ENCODE measurements around the gene INTS3. TPM values are rescaled to one million over a fixed set of nuclear protein-coding genes. Genes with fewer than 3 reads are reported as not detected.

Gene INTS3
- total RNA-seq, 2 experiments from 2014 or later, result 45.5 to 47.7 TPM

GRCh38 chr1:153804112-153804511 is 76.3 kb downstream of the INTS3 start:
- Mint-ChIP-seq H3K4me3 (no peak overlapping the region), H3K36me3 (peaks cover 12% of the 10 kb centered on the region), H3K4me1 (ENCODE audit: low read depth) (peaks cover 30% of the 10 kb centered on the region), H3K27me3 (no peaks in the 10 kb centered on the region), H3K27ac (no peak overlapping the region), H3K9me3 (no peaks in the 10 kb centered on the region)
- no peak for DNase-seq
- intact Hi-C loops (cut with micrococcal nuclease), result loop anchor here (2.0 to 10.0 kb wide), 4 partner anchors 13 to 471 kb away; partner anchors contain the start of genes HAX1 and RAB13
- CTCF ChIA-PET, result interaction anchor here (1.0 to 1.8 kb wide), 4 partner anchors 10 to 181 kb away, joined by 3 to 7 read pairs (median 4); partner anchors contain the start of genes DENND4B and JTB
- POLR2A ChIA-PET, result interaction anchor here (1.1 kb wide), 1 partner anchor 142 kb away, joined by 3 read pairs; no protein-coding TSS in a partner anchor

- Mint-ChIP-seq H3K9me3 (no peaks in the 10 kb centered on the region), H3K27ac (peak overlapping the region; percentile 81), H3K4me1 (ENCODE audit: low read depth) (peaks cover 30% of the 10 kb centered on the region), H3K36me3 (peaks cover 22% of the 10 kb centered on the region), H3K27me3 (no peaks in the 10 kb centered on the region), H3K4me3 (peak overlapping the region; percentile 5)
- ChIA-PET CTCF (interaction anchor here (0.8 to 1.8 kb wide), 6 partner anchors 9 to 180 kb away, joined by 3 to 7 read pairs (median 3); partner anchors contain the start of genes DENND4B and JTB), POLR2A (interaction anchor here (1.1 kb wide), 4 partner anchors 45 to 186 kb away, joined by 3 to 7 read pairs (median 3); partner anchors contain the start of genes JTB and RPS27)
- intact Hi-C loops (cut with micrococcal nuclease), result loop anchor here (1.0 to 10.0 kb wide), 8 partner anchors 14 to 470 kb away; partner anchors contain the start of genes HAX1, NUP210L and RAB13
- peak; percentile 87 for DNase-seq
These were observed 77.3 kb downstream of the INTS3 start for GRCh38 chr1:153805042-153805745.

DNA sequence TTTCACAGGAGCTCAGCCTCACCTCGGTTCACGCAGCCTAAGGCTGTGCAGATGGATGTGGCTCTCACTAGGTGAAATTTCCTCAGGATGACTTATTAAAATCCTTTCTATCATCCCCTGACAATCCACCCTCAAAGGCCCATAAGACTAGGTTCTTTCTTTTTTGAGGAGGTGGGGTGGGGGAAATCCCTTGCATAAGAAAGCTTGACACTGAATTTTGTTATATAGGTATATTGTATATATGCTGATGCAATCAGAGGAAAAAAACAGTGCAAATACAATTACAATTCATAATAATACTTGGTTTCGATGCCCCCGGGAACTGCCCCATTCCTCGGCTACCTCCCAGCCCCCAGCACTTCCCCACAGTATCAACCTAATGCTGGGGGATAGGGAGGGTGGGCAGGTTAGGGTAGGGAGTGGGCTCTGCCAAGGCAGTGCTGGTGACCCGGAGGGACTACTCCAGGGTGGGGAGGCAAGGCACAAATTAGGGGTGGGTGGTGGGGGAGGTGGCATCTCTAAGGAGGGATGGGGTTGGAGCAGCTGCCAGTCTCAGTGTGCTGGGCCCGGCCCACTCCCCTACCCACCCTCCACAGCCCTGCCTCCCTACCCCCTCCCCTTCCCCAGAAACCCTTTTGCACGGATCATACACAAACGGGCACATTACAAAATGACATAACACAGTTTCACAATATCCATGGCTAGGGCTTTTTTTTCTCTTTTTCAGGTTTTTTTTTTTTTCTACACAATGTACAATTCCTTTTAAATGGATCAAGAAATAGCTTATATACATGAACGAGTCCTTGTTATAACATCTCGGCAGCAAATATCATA is 78.3 kb downstream of the INTS3 start:
- ChIA-PET CTCF (interaction anchor here (0.8 to 2.3 kb wide), 4 partner anchors 8 to 140 kb away, joined by 3 to 7 read pairs (median 5); partner anchors contain the start of gene DENND4B), POLR2A (interaction anchor here (0.8 to 1.4 kb wide), 5 partner anchors 44 to 185 kb away, joined by 3 to 5 read pairs (median 3); partner anchors contain the start of genes CREB3L4 and RPS27)
- peaks cover 24% of the 10 kb centered on the region for H3K36me3 Mint-ChIP-seq
- intact Hi-C loops (cut with micrococcal nuclease), result loop anchor here (1.0 to 10.0 kb wide), 8 partner anchors 15 to 469 kb away; partner anchors contain the start of genes HAX1, NUP210L and RAB13
- no peaks in the 10 kb centered on the region for H3K27me3 Mint-ChIP-seq
- peak overlapping the region; percentile 81 for H3K27ac Mint-ChIP-seq
- H3K4me3 Mint-ChIP-seq, result no peak overlapping the region
- H3K4me1 Mint-ChIP-seq (ENCODE audit: low read depth), result peaks cover 30% of the 10 kb centered on the region
- DNase-seq, result no peak
- no peaks in the 10 kb centered on the region for H3K9me3 Mint-ChIP-seq

GRCh38 chr1:153816283-153816889 is 88.5 kb downstream of the INTS3 start:
- H3K4me1 Mint-ChIP-seq (ENCODE audit: low read depth), result no peaks in the 10 kb centered on the region
- POLR2A ChIA-PET, result no interaction called here

DNA sequence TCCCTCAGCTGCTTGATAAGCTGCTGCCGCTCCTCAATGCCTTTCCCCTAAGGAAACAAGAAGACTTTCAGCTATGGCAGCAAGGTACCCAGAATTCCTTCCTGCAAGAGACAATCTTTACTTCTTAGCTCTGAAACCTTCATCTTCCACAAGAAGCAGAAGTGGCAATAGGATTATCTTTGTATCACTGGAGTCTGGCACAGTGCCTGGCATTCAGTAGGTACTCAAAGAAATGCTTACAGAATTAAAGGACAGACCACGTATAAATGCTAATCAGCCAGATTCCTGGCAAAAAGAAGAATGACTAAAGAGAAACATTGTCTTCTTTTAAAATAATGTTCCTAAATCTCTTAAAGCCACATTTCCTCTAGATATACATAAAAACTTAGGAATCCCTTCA is 91.0 kb downstream of the INTS3 start:
- Mint-ChIP-seq H3K9me3 (no peaks in the 10 kb centered on the region), H3K27me3 (no peaks in the 10 kb centered on the region), H3K27ac (peak overlapping the region; percentile 30), H3K4me1 (ENCODE audit: low read depth) (no peaks in the 10 kb centered on the region), H3K4me3 (no peak overlapping the region), H3K36me3 (peaks cover 32% of the 10 kb centered on the region)
- CTCF ChIA-PET, result interaction anchor here (0.6 to 1.3 kb wide), 3 partner anchors 10 to 127 kb away, joined by 3 to 5 read pairs (median 3); partner anchors contain the start of gene DENND4B
- DNase-seq, result no peak
- POLR2A ChIA-PET, result interaction anchor here (0.7 kb wide), 1 partner anchor 268 kb away, joined by 5 read pairs; no protein-coding TSS in a partner anchor
- intact Hi-C loops (cut with micrococcal nuclease), result no loop called here

More at GRCh38 chr1:153816283-153816889, 88.5 kb downstream of the INTS3 start:
- DNase-seq, result no peak
- no peaks in the 10 kb centered on the region for H3K27me3 Mint-ChIP-seq
- peaks cover 41% of the 10 kb centered on the region for H3K36me3 Mint-ChIP-seq
- intact Hi-C loops (cut with micrococcal nuclease), result no loop called here
- CTCF ChIA-PET, result interaction anchor here (0.8 to 2.9 kb wide), 4 partner anchors 11 to 151 kb away, joined by 3 to 12 read pairs (median 4); partner anchors contain the start of gene DENND4B
- no peaks in the 10 kb centered on the region for H3K9me3 Mint-ChIP-seq
- H3K27ac Mint-ChIP-seq, result no peak overlapping the region
- H3K4me3 Mint-ChIP-seq, result no peak overlapping the region

Small RNA genes lying within 50 kb of the gene (microRNA-seq; reads per million reads assigned to microRNA genes)
- gene MIR8083 (ENCODE audit: borderline microRNAs expressed, borderline number of aligned reads, borderline replicate concordance), result not detected

Other genes with a start within 250 kb of the INTS3 start
- 100 to 1,000 TPM; 503 to 513 TPM for gene S100A6, start 192.1 kb upstream of the INTS3 start, total RNA-seq
- gene S100A5, start 187.1 kb upstream of the INTS3 start, total RNA-seq, result 1 to 10 TPM; 3.3 to 4.0 TPM
- 100 to 1,000 TPM; 352 to 382 TPM for gene S100A4, start 182.2 kb upstream of the INTS3 start, total RNA-seq
- gene S100A3, start 178.8 kb upstream of the INTS3 start, total RNA-seq, result not detected
- gene S100A2, start 162.2 kb upstream of the INTS3 start, total RNA-seq, result 1 to 10 TPM; 3.5 to 5.3 TPM
- gene S100A16, start 114.9 kb upstream of the INTS3 start, total RNA-seq, result not detected
- under 1 TPM; 0.26 to 0.46 TPM for gene S100A14, start 111.7 kb upstream of the INTS3 start, total RNA-seq
- 10 to 100 TPM; 11.6 to 13.6 TPM for gene S100A13, start 100.5 kb upstream of the INTS3 start, total RNA-seq
- not detected for gene S100A1, start 99.6 kb upstream of the INTS3 start, total RNA-seq
- gene CHTOP, start 94.0 kb upstream of the INTS3 start, total RNA-seq, result 10 to 100 TPM; 92.5 to 94.7 TPM
- 10 to 100 TPM; 31.3 to 32.1 TPM for gene SNAPIN, start 69.3 kb upstream of the INTS3 start, total RNA-seq
- gene ILF2, start 57.1 kb upstream of the INTS3 start, total RNA-seq, result 100 to 1,000 TPM; 315 to 323 TPM
- under 1 TPM; 0.05 to 0.07 TPM for gene NPR1, start 49.4 kb upstream of the INTS3 start, total RNA-seq
- gene SLC27A3, start 47.4 kb downstream of the INTS3 start, total RNA-seq, result 1 to 10 TPM; 5.9 to 7.8 TPM
- 10 to 100 TPM; 66.4 to 67.9 TPM for gene GATAD2B, start 194.9 kb downstream of the INTS3 start, total RNA-seq
- gene DENND4B, start 218.7 kb downstream of the INTS3 start, total RNA-seq, result 100 to 1,000 TPM in 1 of 2 experiments, 10 to 100 TPM in 1; 98.1 to 108 TPM
- 10 to 100 TPM; 60.8 to 78.0 TPM for gene CRTC2, start 230.6 kb downstream of the INTS3 start, total RNA-seq
- gene SLC39A1, start 235.5 kb downstream of the INTS3 start, total RNA-seq, result 10 to 100 TPM; 67.0 to 68.7 TPM
- gene CREB3L4, start 239.9 kb downstream of the INTS3 start, total RNA-seq, result 1 to 10 TPM; 8.5 to 8.7 TPM
- gene JTB, start 249.6 kb downstream of the INTS3 start, total RNA-seq, result 100 to 1,000 TPM; 134 to 136 TPM